Dermis blood vessel endothelial cell (primary cell): ENCODE measurements around the gene PDLIM7. TPM values are rescaled to one million over a fixed set of nuclear protein-coding genes. Genes with fewer than 3 reads are reported as not detected.

ENCODE experiments used
- DNase-seq: peaks from one replicate; pipeline ENCODE4 v3.0.0; 2010
- total RNA-seq: library from RNA; depleted of rRNA; stranded (reverse); fragments of >200 nt; gene quantifications from 2 replicates; pipeline ENCODE4 v1.2.3, GENCODE V29; 2014

Gene PDLIM7
- total RNA-seq, 1 donor from 2014 or later: 38.3 TPM

- DNase-seq: peak; percentile 95
These were observed 41.5 kb downstream of the PDLIM7 start for GRCh38 chr5:177455661-177456590.

GRCh38 chr5:177455036-177455660 lies 42.3 kb downstream of the PDLIM7 start:
- peak; percentile 81 for DNase-seq

- peak; percentile 94 for DNase-seq
These were observed 42.9 kb downstream of the PDLIM7 start for GRCh38 chr5:177454397-177455035.

GRCh38 chr5:177453852-177454396 lies 43.5 kb downstream of the PDLIM7 start:
- peak; percentile 41 for DNase-seq

- peak; percentile 82 for DNase-seq
These were observed 44.4 kb downstream of the PDLIM7 start for GRCh38 chr5:177452688-177453638.

GRCh38 chr5:177450667-177451424 lies 46.6 kb downstream of the PDLIM7 start:
- DNase-seq: no peak

- no peak for DNase-seq
These were observed 48.0 kb downstream of the PDLIM7 start for GRCh38 chr5:177449140-177450061.

- DNase-seq: no peak
These were observed 49.0 kb downstream of the PDLIM7 start for GRCh38 chr5:177448244-177448950.

GRCh38 chr5:177447611-177448243 lies 49.7 kb downstream of the PDLIM7 start:
- peak; percentile 72 for DNase-seq

GRCh38 chr5:177447066-177447610 lies 50.3 kb downstream of the PDLIM7 start:
- DNase-seq: peak; percentile 40

GRCh38 chr5:177446200-177447065 lies 51.0 kb downstream of the PDLIM7 start, which contains the start of gene PRR7:
Gene PRR7 (plus strand): TSS chr5:177446814. CDS start chr5:177455068, 8,254 bp downstream.
- DNase-seq: peak; percentile 78

- DNase-seq: no peak
These were observed 51.5 kb downstream of the PDLIM7 start for GRCh38 chr5:177445917-177446199.

- no peak for DNase-seq
These were observed 52.1 kb downstream of the PDLIM7 start for GRCh38 chr5:177445052-177445916.

GRCh38 chr5:177444106-177445051 lies 53.0 kb downstream of the PDLIM7 start:
- DNase-seq: no peak
